Activated T-cell treated with anti-CD3 and anti-CD28 coated beads, Interleukin-2, amount 50 U/mL, for 24 hours (primary cell): ENCODE data around the gene PEX10.
"Not testable (repeated sequence)": the region's sequence is repeated elsewhere in the genome, so short reads cannot be mapped to it uniquely, and the experiment has no call there.

ENCODE experiments used
- DNase-seq: peaks from one replicate; pipeline ENCODE4 v3.0.0-alpha.2; 2020
- H3K27ac Mint-ChIP-seq: 2 replicates; pipeline ENCODE4 v1.8.0; 2020; ENCODE audit warnings: mild to moderate bottlenecking, mixed read lengths
- H3K27me3 Mint-ChIP-seq: 2 replicates; pipeline ENCODE4 v1.8.0; 2020; ENCODE audit warnings: mixed read lengths
- H3K36me3 Mint-ChIP-seq: 2 replicates; pipeline ENCODE4 v1.8.0; 2020; ENCODE audit warnings: low read depth, mixed read lengths
- H3K4me1 Mint-ChIP-seq: 2 replicates; pipeline ENCODE4 v1.8.0; 2020; ENCODE audit warnings: low read depth, mixed read lengths
- H3K4me3 Mint-ChIP-seq: 2 replicates; pipeline ENCODE4 v1.8.0; 2020; ENCODE audit warnings: mild to moderate bottlenecking, moderate library complexity, mixed read lengths
- H3K9me3 Mint-ChIP-seq: 2 replicates; pipeline ENCODE4 v1.8.0; 2020; ENCODE audit warnings: mixed read lengths

Gene PEX10

GRCh38 chr1:2447276-2448097 lies 35.1 kb upstream of the PEX10 start:
- Mint-ChIP-seq H3K4me1 (peaks cover 1% of the 10 kb centered on the region), H3K36me3 (no peaks in the 10 kb centered on the region), H3K9me3 (no peaks in the 10 kb centered on the region), H3K27ac (no peak overlapping the region), H3K4me3 (no peak overlapping the region), H3K27me3 (peaks cover 17% of the 10 kb centered on the region)
- no peak for DNase-seq

- DNase-seq, result no peak
- H3K4me3 Mint-ChIP-seq, result no peak overlapping the region
- H3K27ac Mint-ChIP-seq, result no peak overlapping the region
- H3K36me3 Mint-ChIP-seq, result no peaks in the 10 kb centered on the region
- H3K9me3 Mint-ChIP-seq, result no peaks in the 10 kb centered on the region
- peaks cover 1% of the 10 kb centered on the region for H3K4me1 Mint-ChIP-seq
- peaks cover 17% of the 10 kb centered on the region for H3K27me3 Mint-ChIP-seq
Measured at GRCh38 chr1:2446861-2447260, 34.5 kb upstream of the PEX10 start.

GRCh38 chr1:2446394-2446793 lies 34.0 kb upstream of the PEX10 start:
- Mint-ChIP-seq H3K27me3 (peaks cover 17% of the 10 kb centered on the region), H3K27ac (no peak overlapping the region), H3K4me3 (no peak overlapping the region), H3K36me3 (no peaks in the 10 kb centered on the region), H3K4me1 (peaks cover 1% of the 10 kb centered on the region), H3K9me3 (no peaks in the 10 kb centered on the region)
- no peak for DNase-seq

GRCh38 chr1:2445823-2446215 lies 33.5 kb upstream of the PEX10 start:
- no peak overlapping the region for H3K4me3 Mint-ChIP-seq
- no peaks in the 10 kb centered on the region for H3K36me3 Mint-ChIP-seq
- no peak for DNase-seq
- peaks cover 17% of the 10 kb centered on the region for H3K27me3 Mint-ChIP-seq
- peaks cover 1% of the 10 kb centered on the region for H3K4me1 Mint-ChIP-seq
- H3K27ac Mint-ChIP-seq, result no peak overlapping the region
- no peaks in the 10 kb centered on the region for H3K9me3 Mint-ChIP-seq

GRCh38 chr1:2445162-2445822 lies 32.9 kb upstream of the PEX10 start:
- Mint-ChIP-seq H3K27ac (no peak overlapping the region), H3K4me1 (peaks cover 1% of the 10 kb centered on the region), H3K36me3 (no peaks in the 10 kb centered on the region), H3K9me3 (no peaks in the 10 kb centered on the region), H3K4me3 (no peak overlapping the region), H3K27me3 (peaks cover 17% of the 10 kb centered on the region)
- no peak for DNase-seq

GRCh38 chr1:2444138-2444591 lies 31.8 kb upstream of the PEX10 start:
- Mint-ChIP-seq H3K9me3 (no peaks in the 10 kb centered on the region), H3K36me3 (no peaks in the 10 kb centered on the region), H3K27ac (no peak overlapping the region), H3K27me3 (peaks cover 17% of the 10 kb centered on the region), H3K4me1 (peaks cover 1% of the 10 kb centered on the region), H3K4me3 (no peak overlapping the region)
- no peak for DNase-seq

GRCh38 chr1:2443277-2444137 lies 31.1 kb upstream of the PEX10 start:
- peak; percentile 46 for DNase-seq
- Mint-ChIP-seq H3K4me3 (no peak overlapping the region), H3K9me3 (no peaks in the 10 kb centered on the region), H3K27me3 (peaks cover 17% of the 10 kb centered on the region), H3K4me1 (peaks cover 1% of the 10 kb centered on the region), H3K27ac (no peak overlapping the region), H3K36me3 (no peaks in the 10 kb centered on the region)

- no peak overlapping the region for H3K4me3 Mint-ChIP-seq
- no peaks in the 10 kb centered on the region for H3K36me3 Mint-ChIP-seq
- no peaks in the 10 kb centered on the region for H3K9me3 Mint-ChIP-seq
- DNase-seq, result no peak
- H3K27ac Mint-ChIP-seq, result no peak overlapping the region
- peaks cover 17% of the 10 kb centered on the region for H3K27me3 Mint-ChIP-seq
- peaks cover 1% of the 10 kb centered on the region for H3K4me1 Mint-ChIP-seq
Measured at GRCh38 chr1:2442661-2443060, 30.3 kb upstream of the PEX10 start.

- H3K27ac Mint-ChIP-seq, result no peak overlapping the region
- H3K36me3 Mint-ChIP-seq, result no peaks in the 10 kb centered on the region
- H3K27me3 Mint-ChIP-seq, result peaks cover 17% of the 10 kb centered on the region
- peaks cover 1% of the 10 kb centered on the region for H3K4me1 Mint-ChIP-seq
- no peak for DNase-seq
- H3K9me3 Mint-ChIP-seq, result no peaks in the 10 kb centered on the region
- no peak overlapping the region for H3K4me3 Mint-ChIP-seq
Measured at GRCh38 chr1:2441746-2442145, 29.4 kb upstream of the PEX10 start.

GRCh38 chr1:2440346-2440745 lies 28.0 kb upstream of the PEX10 start:
- not testable (repeated sequence) for DNase-seq, H3K4me1 Mint-ChIP-seq, H3K36me3 Mint-ChIP-seq, H3K4me3 Mint-ChIP-seq, H3K27ac Mint-ChIP-seq, H3K9me3 Mint-ChIP-seq
- peaks cover 17% of the 10 kb centered on the region for H3K27me3 Mint-ChIP-seq

- DNase-seq, result no peak
- no peaks in the 10 kb centered on the region for H3K36me3 Mint-ChIP-seq
- H3K27ac Mint-ChIP-seq, result no peak overlapping the region
- peaks cover 8% of the 10 kb centered on the region for H3K27me3 Mint-ChIP-seq
- H3K4me1 Mint-ChIP-seq, result peaks cover 1% of the 10 kb centered on the region
- no peak overlapping the region for H3K4me3 Mint-ChIP-seq
- H3K9me3 Mint-ChIP-seq, result no peaks in the 10 kb centered on the region
Measured at GRCh38 chr1:2439369-2439768, 27.0 kb upstream of the PEX10 start.

GRCh38 chr1:2438641-2439040 lies 26.3 kb upstream of the PEX10 start:
- Mint-ChIP-seq H3K4me1 (peaks cover 1% of the 10 kb centered on the region), H3K27ac (no peak overlapping the region), H3K9me3 (no peaks in the 10 kb centered on the region), H3K36me3 (no peaks in the 10 kb centered on the region), H3K4me3 (no peak overlapping the region), H3K27me3 (peaks cover 4% of the 10 kb centered on the region)
- no peak for DNase-seq

- peaks cover 4% of the 10 kb centered on the region for H3K27me3 Mint-ChIP-seq
- H3K4me3 Mint-ChIP-seq, result no peak overlapping the region
- no peaks in the 10 kb centered on the region for H3K36me3 Mint-ChIP-seq
- no peak for DNase-seq
- H3K9me3 Mint-ChIP-seq, result no peaks in the 10 kb centered on the region
- H3K27ac Mint-ChIP-seq, result no peak overlapping the region
- peaks cover 1% of the 10 kb centered on the region for H3K4me1 Mint-ChIP-seq
Measured at GRCh38 chr1:2438038-2438437, 25.7 kb upstream of the PEX10 start.

- no peaks in the 10 kb centered on the region for H3K9me3 Mint-ChIP-seq
- H3K27ac Mint-ChIP-seq, result no peak overlapping the region
- no peaks in the 10 kb centered on the region for H3K4me1 Mint-ChIP-seq
- H3K36me3 Mint-ChIP-seq, result no peaks in the 10 kb centered on the region
- no peak for DNase-seq
- H3K27me3 Mint-ChIP-seq, result peaks cover under 1% of the 10 kb centered on the region
- H3K4me3 Mint-ChIP-seq, result no peak overlapping the region
Measured at GRCh38 chr1:2437617-2438016, 25.3 kb upstream of the PEX10 start.
